GM21390 (cell line): ENCODE results near the gene FAM210B.
"Not testable (repeated sequence)": the region's sequence is repeated elsewhere in the genome, so short reads cannot be mapped to it uniquely, and the experiment has no call there.

Experiments
- ATAC-seq: cut with Tn5 transposase; IDR thresholded peaks from one replicate; pipeline ENCODE4 v1.9.1; 2021; ENCODE audit not compliant: unreplicated experiment

The FAM210B gene

DNA sequence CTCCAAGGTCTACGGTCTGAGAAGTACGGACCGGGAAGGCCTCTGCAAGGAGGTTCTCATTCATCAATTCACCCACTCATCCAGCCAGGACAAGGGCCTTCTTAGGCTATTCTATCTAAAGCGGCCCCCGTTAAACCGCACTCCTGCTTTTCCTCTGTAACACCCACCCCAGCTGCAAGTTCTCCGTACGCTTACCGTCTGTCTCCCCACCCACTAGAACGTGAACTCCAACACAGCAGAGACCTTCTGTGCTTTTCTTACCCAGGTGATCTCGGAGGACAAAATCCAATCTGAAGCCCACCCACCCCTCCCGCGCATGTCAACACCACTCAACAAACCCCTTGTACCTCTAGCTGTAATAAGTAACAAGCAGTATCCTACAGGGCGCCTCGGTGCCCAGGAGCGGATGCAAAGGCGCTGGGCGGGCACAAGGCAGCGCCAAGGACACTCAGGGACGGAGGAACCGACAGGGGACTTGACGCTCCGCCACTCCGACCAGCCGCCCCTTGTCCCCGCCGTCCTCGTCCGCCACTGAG, 32.9 kb downstream of the FAM210B start:
- peak; percentile 32 for ATAC-seq

DNA sequence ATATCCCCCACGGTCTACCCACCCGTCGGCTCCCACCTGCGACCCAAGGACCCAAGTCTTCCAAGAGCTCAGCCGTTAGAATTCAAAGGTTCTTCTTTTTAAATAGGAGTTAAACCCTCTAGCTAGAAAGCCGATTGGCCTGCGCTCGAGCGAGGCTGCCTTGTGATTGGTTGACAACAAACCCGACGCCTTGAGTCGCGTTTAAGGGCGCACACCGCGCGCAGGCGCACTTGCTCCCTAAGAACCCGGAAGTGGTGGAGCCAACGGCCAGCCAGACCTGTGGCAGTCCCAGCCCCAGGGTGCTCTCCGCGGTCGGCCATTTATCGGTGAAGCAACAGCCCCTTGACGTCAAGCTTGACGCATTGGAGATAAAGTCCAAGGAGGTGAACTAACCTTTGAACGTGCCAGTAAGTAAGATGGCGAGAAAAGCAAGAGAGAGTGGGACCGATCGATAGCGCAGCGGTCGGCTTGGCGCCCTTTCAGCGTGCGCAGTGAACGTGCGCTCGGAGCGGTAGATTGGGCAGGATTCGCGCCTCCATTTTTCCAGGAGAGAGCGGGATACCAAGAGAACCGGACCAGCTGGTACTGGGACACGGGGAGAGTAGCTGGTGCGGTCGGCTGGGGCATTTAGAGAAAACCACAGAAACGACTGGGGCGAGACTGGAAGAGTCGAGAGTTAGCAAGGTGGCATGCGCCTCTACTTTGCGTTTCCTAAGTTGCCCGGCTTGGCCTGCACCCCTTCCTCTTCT, 33.5 kb downstream of the FAM210B start, which contains the start of the genes AURKA and CSTF1:
AURKA (minus strand) TSS at position 84 of the 749 bp plus-strand sequence. CDS start 4,018 bp downstream, outside the sequence.
CSTF1 (plus strand) TSS at position 514 of the 749 bp plus-strand sequence. CDS start 2,908 bp downstream, outside the sequence.
- ATAC-seq = peak; percentile 93

DNA sequence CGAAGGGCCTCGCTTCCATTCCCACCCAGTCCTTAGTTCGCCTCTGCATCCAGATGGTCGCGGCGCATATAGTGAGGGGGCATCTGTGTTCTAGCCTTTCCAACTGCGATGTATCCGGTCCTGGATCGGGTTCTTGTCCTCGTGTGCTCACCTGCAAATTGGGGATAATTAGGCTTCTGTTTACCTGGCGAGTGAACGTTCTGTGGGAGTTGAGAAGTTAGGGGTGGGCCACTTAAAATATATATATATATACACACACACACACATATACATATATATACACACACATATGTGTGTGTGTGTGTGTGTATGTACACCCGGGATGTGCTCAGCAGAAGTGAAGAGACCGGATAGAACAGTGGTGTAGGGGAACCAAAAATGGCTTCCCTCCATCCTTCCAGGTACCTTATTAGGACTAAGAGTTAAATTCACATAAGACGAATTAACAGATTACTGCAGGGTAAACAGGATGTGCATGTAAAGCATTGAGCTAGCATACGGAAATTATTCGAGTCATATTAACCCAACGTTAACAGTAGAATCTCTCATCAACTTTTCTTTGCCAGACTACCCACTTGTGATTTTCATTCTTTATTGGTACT, 34.2 kb downstream of the FAM210B start:
- no peak for ATAC-seq

- ATAC-seq = no peak
These were observed 34.9 kb downstream of the FAM210B start for GRCh38 chr20:56393653-56394052.

GRCh38 chr20:56395166-56395565, 36.4 kb downstream of the FAM210B start:
- ATAC-seq = no peak

DNA sequence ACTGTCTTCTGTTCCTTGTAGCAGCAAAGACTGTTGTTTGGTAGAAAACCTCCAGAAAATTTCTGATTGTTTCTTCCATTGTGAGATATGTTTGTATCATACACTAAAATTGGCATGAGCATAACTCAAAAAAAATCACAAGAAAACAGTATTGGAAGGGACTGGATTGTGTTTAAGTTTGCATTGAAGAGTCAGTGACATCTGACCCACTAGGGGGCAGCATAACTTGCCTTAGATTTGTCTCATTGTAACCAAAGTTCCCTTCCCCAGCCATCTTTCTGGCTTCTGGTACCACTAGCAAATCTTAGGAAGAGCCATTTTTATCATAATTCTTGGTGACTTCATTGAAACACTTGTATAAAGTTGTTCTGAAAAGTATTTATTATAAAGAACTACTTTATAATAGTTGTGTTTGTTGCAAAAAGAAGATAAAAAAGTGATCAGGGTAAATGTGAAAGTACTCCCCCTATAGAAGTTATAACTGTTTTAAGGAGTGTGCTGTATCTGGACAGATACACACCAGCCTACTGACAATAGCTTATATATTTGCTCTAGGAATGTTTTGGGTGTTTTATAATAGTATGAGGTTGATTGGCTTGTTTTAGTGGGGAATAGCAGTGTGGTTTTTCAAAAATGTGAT, 41.3 kb downstream of the FAM210B start:
- ATAC-seq = peak; percentile 77

GRCh38 chr20:56403465-56403864, 44.7 kb downstream of the FAM210B start:
- ATAC-seq = no peak

- not testable (repeated sequence) for ATAC-seq
These were observed 46.6 kb downstream of the FAM210B start for GRCh38 chr20:56405356-56405755.

GRCh38 chr20:56406910-56407309, 48.1 kb downstream of the FAM210B start:
- no peak for ATAC-seq

DNA sequence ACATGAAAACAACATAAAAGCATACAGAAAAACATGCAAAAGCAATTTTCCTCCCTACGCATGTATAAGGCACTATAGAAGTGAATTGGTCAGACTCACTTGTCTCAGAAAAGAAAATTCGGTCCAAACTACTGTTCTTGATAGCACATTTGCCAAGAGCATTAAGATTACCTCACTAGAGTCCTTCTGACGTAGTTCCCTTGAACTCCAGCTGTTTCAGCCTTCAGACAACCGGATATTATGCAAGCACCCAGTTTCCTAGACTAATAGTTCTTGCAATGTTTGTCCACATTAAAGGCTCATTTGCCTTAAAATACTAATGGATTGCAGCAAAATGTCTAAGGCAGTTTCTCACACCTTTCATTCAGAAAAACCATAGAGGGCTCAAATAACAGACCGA, 50.7 kb downstream of the FAM210B start:
- ATAC-seq = no peak

DNA sequence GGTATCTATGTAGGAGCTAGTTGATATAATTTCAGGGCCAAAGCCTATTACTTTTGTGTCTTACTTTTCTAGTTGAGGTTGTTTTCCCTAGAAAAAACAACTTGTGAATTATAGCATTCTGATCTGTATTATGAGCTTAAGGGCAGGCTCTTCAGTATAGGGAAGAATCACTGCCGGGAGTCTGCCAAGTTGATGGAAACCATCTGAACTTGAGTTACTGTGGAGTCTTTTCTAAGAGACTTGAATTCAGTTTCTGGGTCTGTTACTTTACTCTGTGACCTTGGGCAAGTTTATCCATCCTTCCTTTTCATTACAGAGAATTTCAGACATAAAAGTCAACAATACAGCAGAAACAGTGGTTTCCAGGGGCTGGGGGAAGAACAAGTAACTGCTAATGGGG, 51.2 kb downstream of the FAM210B start:
- ATAC-seq = no peak

DNA sequence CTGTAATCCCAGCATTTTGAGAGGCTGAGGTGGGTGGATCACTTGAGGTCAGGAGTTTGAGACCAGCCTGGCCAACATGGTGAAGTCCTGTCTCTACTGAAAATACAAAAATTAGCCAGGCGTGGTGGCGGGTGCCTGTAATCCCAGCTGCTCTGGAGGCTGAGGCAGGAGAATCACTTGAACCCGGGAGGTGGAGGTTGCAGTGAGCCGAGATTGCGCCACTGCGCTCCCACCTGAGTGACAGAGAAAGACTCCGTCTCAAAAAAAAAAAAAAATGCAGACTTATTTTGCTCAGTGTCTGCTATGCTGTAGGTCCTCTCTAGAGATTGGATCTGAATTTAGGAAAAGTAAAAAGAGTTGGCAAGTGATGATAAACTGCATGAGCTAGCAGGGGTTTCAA, 52.5 kb downstream of the FAM210B start:
- not testable (repeated sequence) for ATAC-seq

DNA sequence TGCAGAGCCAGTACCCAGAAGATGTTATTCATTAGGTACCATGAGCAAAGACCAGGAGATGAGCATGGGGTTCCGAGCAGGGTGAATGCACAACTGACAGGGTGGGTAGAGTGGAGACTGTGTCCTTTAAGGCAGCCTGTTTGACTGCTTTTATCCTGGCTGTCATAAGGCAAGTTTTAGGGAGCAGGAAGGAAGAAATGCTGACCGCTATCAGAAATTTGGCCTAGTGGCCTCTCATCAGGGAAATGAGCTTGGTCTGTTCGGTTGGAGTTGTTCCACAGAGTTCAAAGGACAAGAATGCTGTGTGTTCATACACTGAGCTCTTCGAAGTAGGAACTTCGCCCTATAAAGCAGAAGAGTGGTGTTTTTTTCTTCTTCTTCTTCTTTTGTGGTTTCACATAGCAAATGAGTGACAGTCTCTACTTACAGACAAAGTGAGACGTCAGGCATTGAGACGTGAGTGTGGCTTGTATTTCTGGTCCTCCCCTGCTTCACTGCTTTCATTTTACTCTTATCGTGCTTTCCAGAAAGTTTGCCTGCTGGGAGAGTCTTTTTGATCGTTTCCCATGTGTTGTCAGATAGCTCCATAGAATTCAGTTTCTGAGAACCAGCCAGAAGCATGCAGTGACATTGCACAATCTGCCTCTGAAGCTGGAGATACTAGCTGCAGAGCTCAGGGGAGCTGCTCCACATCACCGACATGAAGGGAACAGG, 53.1 kb downstream of the FAM210B start, which contains the start of gene CASS4:
CASS4 (plus strand) TSS at position 502 of the 714 bp plus-strand sequence; CDS start at position 701, 199 bp downstream.
- ATAC-seq = peak; percentile 79

- no peak for ATAC-seq
These were observed 53.7 kb downstream of the FAM210B start for GRCh38 chr20:56412473-56412790.

GRCh38 chr20:56412949-56413348, 54.2 kb downstream of the FAM210B start:
- no peak for ATAC-seq

DNA sequence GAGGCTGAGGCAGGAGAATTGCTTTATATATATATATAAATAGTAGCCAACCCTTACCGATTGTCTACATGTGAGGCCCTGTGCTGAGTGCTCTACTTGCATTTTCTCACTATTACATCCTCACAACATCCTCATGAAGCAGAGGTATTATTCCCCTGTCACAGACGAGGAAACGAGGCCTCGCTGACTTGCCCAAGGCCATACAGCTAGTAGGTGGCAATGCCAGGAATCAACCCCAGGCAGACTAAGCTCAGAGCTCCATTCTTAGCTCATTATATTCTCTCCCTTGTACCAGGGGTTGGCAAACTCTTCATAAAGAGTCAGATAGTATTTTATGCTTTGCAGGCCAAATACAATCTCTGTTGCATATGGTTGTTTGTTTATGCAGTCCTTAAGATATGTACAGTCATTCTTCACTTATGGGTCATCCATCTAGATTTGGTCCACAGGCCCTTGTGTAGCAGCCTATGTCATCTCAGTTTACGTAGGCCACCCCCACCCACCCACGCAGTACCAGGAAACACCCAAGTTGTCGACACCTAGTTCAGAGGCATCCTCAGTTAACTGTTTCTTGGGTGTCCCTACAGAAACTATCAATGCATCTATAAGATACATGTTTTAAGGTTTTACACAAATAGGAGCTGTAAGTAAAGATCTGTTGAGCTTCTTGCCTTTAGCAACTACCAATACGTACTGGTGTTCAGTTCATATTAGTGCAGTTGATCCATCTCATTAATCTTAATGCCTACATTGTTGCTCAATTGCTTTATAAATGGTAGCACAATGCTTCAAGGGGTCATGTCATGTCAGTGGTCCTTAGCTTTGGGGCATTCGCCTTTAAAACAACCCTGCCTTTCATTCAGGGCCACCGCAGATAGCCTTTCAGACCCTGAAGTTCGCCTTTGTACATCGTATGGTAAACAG, 56.3 kb downstream of the FAM210B start:
- ATAC-seq = no peak

DNA sequence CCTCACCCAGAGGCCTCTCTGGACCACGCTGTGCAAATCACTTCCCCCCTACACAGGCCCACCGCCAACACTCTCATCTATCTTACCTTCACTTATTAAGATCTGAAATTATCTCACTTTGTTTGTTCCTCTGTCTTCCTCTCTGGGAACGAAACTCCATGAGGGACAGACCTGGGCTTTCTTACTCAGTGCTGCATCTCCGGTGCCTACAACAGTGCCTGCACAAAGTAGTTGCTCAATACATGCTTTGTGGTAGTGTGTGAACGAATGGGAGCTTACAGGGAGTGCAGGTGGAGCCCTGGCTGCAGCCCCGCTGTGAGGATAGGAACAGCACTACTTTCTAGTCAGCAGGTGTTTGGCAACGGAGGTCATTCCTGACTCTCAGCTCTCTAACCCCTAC, 58.6 kb downstream of the FAM210B start:
- no peak for ATAC-seq

DNA sequence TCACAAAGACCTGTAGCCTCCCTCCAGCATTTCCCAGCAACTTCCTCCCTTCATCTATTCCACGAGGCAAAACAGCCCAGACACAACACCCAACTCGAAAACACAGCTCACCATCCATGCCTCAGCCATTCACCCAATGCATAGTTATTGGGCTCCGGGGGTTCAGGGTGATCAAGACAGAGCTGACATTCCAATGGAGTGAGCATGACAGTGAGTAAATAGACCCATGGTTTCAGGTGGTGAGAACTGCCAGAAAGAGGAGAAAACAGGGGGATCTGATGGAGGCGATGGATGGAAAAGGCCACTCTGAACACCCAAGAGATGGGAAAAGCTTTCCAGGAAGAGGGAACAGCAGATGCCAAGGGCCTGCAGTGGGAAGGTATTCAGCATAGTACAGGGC, 59.1 kb downstream of the FAM210B start:
- no peak for ATAC-seq
